ENCODE measurements around the gene RPS21.

DNA sequence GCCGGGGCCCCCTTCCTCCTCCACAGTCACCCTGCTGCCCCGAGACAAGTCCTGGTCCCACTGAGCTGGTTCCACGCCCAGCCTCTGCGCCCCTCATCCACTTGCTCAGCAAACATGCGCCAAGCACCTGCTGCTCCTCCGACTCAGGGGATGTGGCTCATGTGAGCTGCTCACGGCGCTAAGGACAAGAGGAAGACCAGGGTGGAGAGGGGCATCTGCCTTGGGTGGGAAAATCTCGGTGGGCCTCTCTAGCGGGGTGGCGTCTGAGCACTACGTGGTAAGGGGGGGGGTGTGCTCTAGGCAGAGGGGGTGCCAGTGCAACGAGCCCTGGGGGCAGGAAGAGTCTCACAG, 24.3 kb upstream of the RPS21 start:
- TF ChIP-seq, protein P1, sequence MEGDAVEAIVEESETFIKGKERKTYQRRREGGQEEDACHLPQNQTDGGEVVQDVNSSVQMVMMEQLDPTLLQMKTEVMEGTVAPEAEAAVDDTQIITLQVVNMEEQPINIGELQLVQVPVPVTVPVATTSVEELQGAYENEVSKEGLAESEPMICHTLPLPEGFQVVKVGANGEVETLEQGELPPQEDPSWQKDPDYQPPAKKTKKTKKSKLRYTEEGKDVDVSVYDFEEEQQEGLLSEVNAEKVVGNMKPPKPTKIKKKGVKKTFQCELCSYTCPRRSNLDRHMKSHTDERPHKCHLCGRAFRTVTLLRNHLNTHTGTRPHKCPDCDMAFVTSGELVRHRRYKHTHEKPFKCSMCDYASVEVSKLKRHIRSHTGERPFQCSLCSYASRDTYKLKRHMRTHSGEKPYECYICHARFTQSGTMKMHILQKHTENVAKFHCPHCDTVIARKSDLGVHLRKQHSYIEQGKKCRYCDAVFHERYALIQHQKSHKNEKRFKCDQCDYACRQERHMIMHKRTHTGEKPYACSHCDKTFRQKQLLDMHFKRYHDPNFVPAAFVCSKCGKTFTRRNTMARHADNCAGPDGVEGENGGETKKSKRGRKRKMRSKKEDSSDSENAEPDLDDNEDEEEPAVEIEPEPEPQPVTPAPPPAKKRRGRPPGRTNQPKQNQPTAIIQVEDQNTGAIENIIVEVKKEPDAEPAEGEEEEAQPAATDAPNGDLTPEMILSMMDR (IDR thresholded peaks at IDR 0.05), result no peak
- TF ChIP-seq POLR2AphosphoS5 (IDR thresholded peaks at IDR 0.05) (no peak), EP300 (IDR thresholded peaks at IDR 0.05) (no peak)
